ENCODE data around the gene FOXS1. TPM values are rescaled to one million over a fixed set of nuclear protein-coding genes. Genes with fewer than 3 reads are reported as not detected.

The FOXS1 gene
- total RNA-seq = 0.82 TPM

GRCh38 chr20:31845300-31845863 is at the start of gene FOXS1:
FOXS1 (minus strand) TSS chr20:31845604; CDS start chr20:31845542, 62 bp downstream.
- DNase-seq (ENCODE audit: low spot score in 2 of 2) (no peak), FAIRE-seq (no peak)

- FAIRE-seq (no peak), DNase-seq (ENCODE audit: low spot score in 2 of 2) (no peak)
Measured at GRCh38 chr20:31890646-31891045, 45.2 kb upstream of the FOXS1 start.

- no peak for FAIRE-seq
- no peak for DNase-seq (ENCODE audit: low spot score in 2 of 2)
Measured at GRCh38 chr20:31883829-31884228, 38.4 kb upstream of the FOXS1 start.

- DNase-seq (ENCODE audit: low spot score in 2 of 2) (no peak), FAIRE-seq (no peak)
Measured at GRCh38 chr20:31881945-31882344, 36.5 kb upstream of the FOXS1 start.

DNA sequence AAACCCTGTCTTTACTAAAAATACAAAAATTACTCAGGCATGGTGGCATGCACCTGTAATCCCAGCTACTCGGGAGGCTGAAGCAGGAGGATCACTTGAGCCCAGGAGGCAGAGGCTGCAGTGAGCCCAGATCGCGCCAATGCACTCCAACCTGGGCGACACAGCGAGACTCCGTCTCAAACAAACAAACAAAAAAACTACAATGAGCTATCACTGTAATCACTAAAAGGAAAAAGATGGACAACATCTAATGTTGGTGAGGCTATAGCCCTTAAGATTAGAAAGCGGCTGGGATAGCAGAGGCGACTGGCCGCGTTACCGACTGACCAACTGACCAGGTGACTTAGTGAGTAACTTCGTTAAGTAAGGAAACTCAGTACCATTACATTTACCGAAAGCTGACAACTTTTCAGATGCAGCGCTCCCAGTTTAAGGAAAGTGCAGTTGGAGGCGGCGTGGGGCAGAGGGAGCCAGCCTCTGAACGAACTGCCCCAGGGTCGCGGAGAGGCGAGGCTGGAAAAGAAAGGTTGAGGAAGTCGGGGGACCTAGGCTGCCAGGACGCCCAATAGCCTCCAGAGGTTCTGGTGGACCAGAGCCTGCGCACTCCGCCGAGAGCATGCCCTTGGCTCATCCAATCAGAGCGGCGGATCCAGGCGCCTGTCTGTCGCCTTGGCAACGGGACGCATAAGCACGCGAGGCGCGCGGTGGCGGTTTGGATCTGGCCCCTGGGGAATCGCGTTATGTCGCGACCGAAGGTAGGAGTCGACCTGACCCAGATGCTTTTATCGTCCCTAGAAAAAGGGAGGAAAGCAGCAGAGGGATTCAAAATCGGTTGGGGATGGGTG is 34.0 kb upstream of the FOXS1 start:
- DNase-seq (ENCODE audit: low spot score in 2 of 2) = peak; percentile 78 to 89
- no peak for FAIRE-seq

- no peak for FAIRE-seq
Measured at GRCh38 chr20:31877684-31878083, 32.3 kb upstream of the FOXS1 start.

GRCh38 chr20:31875671-31876070 is 30.3 kb upstream of the FOXS1 start:
- DNase-seq (ENCODE audit: low spot score in 2 of 2) (no peak), FAIRE-seq (no peak)

More at GRCh38 chr20:31877684-31878083, 32.3 kb upstream of the FOXS1 start:
- no peak for DNase-seq (ENCODE audit: low spot score in 2 of 2)

GRCh38 chr20:31872406-31872805 is 27.0 kb upstream of the FOXS1 start:
- FAIRE-seq (no peak), DNase-seq (ENCODE audit: low spot score in 2 of 2) (no peak)

DNA sequence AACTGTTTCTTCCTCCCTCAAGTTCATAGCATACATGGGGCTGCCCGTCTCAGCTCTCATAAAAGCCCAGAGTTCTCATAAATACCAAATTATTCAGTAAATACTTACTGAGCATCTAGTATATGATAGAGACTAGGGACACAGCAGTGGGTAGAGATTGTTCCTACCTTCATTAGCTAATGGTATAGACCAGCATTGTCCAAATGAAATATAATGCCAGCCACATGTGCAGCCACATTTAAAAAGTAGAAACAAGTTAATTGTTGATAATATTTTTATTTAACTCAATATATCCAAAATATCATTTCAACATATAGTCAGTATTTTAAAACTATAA is 26.2 kb upstream of the FOXS1 start:
- FAIRE-seq (no peak), DNase-seq (ENCODE audit: low spot score in 2 of 2) (no peak)

DNA sequence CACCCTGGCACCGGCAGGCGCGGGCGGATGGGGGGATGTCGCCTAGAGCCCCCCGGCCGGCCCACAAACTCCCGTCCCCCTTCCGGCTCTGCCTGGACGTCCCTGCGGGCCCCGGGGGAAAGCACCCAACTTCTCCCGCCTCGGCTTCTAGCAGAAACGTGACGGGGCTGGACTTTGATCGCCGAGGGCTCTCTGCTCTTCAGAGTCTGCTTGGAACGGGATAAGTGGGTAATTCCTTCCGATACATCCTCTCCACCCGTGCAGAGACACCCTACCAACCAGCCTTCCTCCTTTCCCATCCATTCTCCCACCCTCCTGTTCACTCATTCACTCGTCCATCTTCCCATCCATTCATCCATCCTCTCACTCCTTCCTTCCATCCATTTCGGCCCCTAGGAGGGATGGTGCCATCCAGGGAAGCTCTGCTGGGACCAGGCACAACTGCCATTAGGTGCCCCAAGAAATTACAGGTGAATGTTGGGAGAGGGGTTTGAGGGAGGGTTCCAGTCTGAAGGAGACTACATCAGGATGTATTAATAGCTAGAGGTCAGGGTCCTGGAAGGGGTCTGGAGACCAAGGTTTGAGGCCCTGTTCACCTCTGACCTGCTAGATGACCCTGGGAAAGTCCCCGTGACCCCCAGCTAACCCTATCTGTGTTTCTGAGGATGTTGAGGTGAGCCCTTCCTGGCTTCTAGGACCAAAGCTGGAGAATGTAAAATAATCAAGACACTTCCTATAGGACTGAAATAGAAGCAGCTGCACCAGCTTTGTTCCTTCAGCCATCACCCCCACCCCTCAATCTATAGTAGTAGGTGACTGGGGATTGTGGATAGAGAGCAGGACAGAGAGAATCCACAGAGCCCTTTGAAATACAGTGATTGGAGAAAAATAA is 25.6 kb upstream of the FOXS1 start:
- DNase-seq (ENCODE audit: low spot score in 2 of 2) (no peak), FAIRE-seq (no peak)

DNA sequence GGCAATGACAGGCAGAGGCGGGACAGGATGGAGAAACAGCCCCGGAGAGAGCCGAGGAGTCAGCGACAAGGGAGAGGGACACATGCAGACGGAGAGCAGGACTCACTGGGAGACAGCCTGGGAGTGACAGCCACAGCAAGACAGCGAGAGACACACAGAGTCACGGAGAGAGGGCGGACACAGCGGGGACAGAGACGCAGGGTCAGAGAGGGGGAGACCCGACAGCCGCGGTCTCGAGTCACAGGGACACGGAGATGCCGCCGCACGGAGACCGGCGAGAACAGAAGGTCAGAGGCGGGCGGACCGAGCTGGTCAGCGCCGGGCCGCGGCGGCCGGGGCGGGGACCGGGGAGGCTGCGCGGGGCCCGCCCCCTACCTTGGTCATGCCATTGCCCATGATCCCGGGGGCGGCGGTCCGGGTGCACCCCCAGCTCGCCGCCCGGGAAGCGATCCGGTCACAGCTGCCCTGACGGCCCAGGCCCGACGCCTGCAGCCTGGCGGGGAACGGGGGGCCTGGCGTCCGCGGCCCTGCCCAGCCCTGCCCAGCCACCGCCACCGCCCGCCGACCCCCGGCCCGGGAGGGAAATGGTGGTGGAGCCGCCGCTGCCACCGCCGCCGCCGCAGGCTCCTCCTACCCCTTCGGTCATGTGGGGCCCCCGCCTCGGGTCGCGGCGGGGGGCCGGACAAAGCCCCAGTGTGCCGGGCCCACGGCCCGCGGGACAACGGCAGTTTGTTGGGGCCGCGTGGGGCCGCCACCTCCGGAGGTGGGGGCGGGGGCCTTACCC is 24.7 kb upstream of the FOXS1 start, which contains the start of the genes DUSP15 and TTLL9:
Gene DUSP15, minus strand, starts transcription at position 586 of the 784 bp plus-strand sequence. Its CDS starts 190 bp downstream, at position 396.
Gene TTLL9, plus strand, starts transcription at position 693 of the 784 bp plus-strand sequence. CDS start 493 bp downstream, outside the sequence.
- FAIRE-seq (no peak), DNase-seq (ENCODE audit: low spot score in 2 of 2) (peak; percentile 84 to 89)

DNA sequence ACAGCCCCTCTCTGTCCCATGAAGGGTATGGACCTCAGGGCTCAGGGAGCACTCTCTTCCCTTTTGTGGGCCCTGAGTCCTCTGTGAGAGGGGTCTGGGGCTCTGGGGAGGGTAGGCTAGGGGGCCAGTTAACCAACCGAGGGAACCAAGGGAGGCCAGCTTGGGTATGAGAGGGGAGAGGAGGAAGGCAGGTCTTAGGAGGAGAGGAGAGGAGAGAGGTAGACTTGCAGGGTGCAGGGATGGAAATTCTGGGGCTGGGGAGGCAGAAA is 24.2 kb upstream of the FOXS1 start:
- FAIRE-seq = no peak

DNA sequence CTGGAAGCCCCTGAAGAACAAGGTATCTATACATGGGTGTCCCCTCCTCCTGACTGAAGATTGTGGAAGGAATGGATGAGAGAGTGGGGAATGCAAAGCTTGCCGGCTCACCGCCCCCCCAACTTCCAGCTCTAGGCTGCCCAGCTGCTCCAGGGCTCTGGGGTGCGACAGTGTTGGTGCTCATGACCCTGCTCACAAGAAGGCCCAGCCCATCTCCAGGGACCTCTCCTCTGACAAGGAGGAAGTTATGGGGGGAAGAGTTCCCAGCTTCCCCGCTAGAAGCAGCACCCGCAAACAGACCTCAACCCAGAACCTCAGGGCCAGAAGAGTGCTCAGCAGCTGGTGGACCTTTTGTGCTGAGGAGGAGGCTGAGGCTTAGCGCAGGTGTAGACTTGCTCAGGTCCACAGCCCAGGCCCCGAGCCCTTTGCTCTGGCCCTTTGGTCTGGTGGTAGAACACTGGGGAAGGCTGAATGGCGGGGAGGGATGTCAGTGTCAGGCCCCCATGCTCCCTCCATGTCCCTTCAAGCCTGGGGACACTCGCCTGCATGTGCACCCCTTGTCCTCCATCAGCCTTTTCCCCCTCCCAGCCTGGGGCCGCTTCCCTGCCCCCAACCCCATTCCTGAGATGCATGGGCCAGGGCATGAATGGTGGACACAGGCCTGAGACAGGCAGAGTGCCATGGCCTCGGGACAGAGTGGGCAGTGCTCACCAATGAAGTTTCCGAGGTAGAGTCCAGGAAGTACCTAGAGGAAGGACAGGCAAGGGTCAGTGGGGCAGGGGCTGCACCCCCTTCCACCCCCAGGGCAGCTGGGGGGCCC is 23.7 kb upstream of the FOXS1 start:
- no peak for FAIRE-seq

More for the DNA sequence above, 24.2 kb upstream of the FOXS1 start:
- no peak for DNase-seq (ENCODE audit: low spot score in 2 of 2)

DNA sequence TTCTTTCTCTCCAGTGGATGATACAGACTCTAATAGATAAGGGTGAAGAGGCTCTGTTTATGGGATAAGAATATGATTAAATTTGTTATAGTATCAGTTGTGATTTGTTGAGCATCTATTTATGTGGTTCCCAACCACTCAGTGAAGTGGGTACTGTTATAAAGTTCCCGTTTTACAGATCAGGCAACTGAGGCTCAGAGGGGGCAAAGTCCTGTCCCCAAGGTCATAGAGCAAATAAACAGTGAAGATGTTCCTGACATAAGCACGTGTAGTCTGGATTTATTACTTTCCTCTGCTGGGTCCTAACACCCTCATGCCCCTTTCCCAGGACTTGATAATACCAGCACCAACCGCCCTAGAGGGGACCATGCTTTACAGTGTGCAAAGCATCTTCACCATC is 20.8 kb upstream of the FOXS1 start:
- DNase-seq (ENCODE audit: low spot score in 2 of 2) (no peak), FAIRE-seq (no peak)

More for the DNA sequence above, 23.7 kb upstream of the FOXS1 start:
- DNase-seq (ENCODE audit: low spot score in 2 of 2) = no peak

DNA sequence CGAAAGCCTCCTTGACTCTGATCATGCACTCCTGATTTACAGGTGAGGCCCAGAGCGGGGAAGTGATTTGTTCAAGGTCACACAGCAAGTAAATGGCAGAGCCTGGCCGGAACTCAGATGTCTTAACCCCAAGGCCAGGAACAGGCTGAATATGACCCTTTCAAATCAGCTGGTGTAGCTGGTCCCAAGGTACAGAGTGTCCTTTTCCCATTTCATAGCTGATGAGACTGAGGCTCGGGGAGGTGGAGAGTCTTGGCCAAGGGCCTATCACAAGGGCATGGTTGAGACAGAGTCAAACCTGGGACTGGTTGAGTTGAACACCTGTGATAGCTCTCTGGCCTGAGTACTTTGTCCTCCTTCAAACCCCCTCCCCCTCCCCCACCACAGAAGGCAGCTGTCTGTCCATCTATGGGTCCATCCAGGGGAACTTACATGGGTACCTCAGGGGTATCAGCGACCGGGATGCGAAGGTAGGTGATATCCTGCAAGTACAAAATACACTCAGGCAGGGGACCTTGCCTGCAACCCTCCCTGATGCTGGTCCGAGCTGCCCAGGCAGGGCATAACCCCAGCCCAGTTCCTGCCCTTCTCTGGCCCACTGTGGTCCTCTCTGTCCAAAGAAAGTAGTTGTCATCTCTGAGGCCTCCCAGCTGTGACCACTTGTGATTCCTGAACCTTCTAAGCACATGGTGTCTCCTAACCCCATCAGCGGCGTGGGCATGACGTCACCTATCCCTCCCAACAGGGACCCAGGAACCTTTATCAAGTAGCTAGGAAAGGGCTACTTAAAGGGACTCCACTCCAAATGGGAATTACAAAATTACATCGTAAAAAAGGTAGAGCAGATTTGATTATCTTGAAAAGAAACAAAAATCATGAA is 19.4 kb upstream of the FOXS1 start:
- DNase-seq (ENCODE audit: low spot score in 2 of 2) (no peak), FAIRE-seq (no peak)

DNA sequence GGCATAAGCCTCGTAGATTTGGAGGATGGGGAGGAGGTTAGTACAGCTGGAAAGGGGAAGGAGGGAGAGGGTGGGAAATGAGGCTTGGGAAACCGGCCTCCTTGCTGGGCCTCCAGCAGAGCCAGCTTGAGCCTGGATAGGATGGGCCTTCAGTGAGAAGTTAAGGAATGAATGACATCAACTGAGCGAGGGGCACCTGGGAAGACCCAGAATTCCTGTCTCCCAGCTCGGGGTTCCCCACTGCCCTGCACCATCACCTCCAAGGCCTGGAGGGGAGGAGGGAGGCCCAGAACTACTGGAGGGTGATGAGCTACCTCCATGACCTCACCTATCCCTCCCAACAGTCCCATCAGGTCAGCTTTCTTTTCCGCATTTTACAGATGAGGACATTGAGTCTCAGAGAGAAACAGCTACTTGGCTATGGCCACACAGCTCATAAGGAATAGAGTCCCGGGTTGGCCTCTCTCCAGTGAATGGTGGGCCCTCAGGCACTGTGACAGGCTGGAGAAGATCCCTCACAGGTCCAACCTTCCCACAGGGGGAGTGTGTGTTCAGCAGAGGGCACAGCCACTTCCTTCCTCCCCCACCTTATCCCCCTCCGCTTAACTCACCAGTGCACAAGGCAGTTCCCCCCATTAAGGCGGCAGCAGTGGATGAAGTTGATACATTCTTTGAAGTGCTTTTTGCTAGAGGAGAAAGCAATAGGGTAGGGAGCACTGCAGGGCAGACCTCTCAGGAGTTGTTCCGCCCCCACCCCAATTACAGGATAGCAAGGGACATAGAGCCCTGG is 18.1 kb upstream of the FOXS1 start:
- no peak for FAIRE-seq
- DNase-seq (ENCODE audit: low spot score in 2 of 2) = no peak

DNA sequence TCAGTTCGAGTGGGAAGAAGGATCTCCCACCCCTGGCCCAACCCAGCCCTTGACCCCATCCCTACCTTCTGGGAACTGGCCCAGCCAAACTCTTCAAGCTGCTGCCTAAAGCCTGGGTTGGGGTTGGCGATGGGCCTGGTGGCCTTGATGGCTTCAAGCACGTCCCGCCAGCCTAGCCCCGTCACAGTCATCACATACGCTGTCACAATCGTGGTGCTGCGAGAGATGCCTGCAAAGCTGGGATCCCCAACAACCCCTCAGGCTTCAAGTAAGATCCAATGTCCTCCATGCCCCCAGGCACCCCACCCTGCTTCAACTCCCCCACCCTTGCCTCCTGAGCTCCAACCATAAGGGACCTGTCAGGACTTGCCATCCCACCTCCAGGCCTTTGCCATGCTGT is 17.1 kb upstream of the FOXS1 start:
- DNase-seq (ENCODE audit: low spot score in 2 of 2) (no peak), FAIRE-seq (no peak)

- no peak for DNase-seq (ENCODE audit: low spot score in 2 of 2)
- no peak for FAIRE-seq
Measured at GRCh38 chr20:31862157-31862470, 16.7 kb upstream of the FOXS1 start.
